Right lung (tissue), 5 donors: Measurements from ENCODE around the gene TMC7. TPM values are rescaled to one million over a fixed set of nuclear protein-coding genes. Genes with fewer than 3 reads are reported as not detected.

Experiments
- DNase-seq, 2 donors: peaks; one replicate each; pipeline ENCODE4 v3.0.0-alpha.2; 2013
- polyA plus RNA-seq, 5 donors: library from polyadenylated mRNA; unstranded; fragments of 120-200 nt; gene quantifications; one replicate each; pipeline versions ENCODE4 v1.2.1 to v1.2.3, GENCODE V29; 2013; ENCODE audit warnings: inconsistent platforms in 1 of 5, low replicate concordance in 1 of 5; ENCODE audit not compliant: insufficient read length in 5 of 5, insufficient read depth in 1 of 5

TMC7 gene
- polyA plus RNA-seq, 5 donors: 2.9 to 3.9 (median 3.4) TPM

DNA sequence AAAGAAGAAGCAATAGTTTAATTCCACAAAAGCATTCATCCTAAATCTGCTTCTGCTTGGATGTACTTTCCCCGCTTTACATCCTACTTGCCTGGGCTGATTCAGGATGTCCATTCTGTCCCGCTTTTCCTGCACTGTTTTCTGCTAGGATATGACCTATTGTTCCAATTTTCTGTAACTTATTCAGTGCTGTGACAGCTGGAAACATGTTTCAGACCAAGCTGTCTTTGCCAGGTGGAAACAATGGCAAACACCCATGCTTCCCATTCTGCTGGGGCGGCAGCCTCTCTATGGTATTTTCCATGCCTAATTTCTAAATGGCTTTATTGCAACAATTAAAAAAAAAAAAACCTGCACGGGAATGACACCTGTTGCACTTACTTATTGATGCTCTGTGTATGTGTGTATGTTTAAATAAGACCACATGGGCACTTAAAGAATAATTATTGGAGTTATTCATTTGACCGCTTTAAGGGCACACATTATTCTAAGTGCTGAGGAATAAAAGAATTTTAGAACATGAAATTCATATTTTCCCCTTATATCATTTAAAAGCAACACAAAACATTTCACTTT lies 104.7 kb downstream of the TMC7 start:
- no peak for DNase-seq

DNA sequence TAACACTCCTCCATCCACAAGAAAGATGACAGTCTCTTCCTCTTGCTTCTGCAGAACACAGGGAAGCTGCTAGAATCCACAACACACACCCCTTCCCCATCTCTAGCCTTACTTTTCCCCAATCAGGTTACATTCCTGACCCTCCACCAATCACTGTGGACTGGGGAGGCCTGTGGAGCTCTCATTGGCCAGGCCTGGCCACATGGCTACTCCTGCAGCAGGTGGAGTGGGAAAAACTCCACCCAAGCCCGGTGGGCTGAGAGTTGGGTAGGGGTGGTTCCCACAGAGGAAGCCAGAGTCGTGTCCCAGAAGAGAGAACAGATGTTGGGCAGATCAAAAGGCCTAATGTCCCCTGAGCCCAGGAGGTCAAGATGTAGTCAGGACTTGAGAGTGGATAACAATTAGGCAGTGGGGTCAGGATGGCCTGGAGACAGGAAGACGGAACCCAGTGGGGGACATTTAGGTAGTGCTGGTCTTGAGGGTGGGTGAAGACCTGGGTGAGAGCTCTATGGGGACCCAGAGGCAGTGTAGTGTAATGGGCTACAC lies 105.7 kb downstream of the TMC7 start:
- DNase-seq: no peak

DNA sequence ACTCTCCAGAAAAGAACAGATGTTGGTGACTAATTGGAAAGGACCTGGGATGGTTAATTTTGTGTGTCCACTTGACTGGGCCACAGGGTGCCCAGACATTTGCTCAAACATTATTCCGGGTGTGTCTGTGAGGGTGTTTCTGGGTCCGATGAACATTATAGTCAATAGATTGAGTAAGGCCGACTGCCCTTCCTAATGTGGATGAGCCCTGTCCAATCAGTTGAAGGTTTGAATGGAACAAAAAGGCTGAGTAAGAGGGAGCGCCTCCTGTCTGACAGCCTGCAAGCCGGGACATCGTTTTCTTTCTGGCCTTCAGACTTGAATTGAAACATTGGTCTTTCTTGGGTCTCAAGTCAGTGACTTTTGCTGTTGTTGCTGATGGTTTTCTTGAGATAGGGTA lies 107.2 kb downstream of the TMC7 start:
- no peak for DNase-seq

DNA sequence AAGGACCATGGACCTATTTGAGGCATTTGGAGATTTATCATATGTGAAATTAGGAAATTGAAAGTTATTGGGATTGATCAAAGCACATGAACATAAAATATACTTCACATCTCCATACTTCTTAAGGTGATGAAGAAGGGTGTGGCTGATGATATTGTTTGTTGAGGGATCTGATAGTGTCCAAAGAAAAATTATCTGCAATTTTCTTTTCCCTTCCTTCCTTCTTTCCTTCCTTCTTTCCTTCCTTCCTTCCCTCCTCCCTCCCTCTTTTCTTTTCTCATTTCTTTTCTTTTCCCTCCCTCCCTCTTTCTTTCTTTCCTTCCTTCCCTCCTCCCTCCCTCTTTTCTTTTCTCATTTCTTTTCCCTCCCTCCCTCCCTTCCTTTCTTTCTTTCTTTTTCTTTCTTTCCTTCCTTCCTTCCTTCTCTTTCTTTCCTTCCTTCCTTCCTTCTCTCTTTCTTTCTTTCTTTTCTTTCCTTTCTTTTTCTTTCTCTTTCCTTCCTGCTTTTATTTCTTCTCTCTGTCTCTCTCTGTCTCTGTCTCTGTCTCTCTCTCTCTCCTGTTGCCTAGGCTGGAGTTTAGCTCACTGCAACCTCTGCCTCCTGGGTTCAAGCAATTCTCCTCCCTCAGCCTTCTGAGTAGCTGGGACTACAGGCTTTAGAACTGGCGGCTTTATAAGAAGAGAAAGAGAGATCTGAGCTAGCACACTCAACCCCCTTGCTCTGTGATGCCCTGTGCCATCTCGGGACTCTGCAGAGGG lies 109.1 kb downstream of the TMC7 start:
- no peak for DNase-seq

DNA sequence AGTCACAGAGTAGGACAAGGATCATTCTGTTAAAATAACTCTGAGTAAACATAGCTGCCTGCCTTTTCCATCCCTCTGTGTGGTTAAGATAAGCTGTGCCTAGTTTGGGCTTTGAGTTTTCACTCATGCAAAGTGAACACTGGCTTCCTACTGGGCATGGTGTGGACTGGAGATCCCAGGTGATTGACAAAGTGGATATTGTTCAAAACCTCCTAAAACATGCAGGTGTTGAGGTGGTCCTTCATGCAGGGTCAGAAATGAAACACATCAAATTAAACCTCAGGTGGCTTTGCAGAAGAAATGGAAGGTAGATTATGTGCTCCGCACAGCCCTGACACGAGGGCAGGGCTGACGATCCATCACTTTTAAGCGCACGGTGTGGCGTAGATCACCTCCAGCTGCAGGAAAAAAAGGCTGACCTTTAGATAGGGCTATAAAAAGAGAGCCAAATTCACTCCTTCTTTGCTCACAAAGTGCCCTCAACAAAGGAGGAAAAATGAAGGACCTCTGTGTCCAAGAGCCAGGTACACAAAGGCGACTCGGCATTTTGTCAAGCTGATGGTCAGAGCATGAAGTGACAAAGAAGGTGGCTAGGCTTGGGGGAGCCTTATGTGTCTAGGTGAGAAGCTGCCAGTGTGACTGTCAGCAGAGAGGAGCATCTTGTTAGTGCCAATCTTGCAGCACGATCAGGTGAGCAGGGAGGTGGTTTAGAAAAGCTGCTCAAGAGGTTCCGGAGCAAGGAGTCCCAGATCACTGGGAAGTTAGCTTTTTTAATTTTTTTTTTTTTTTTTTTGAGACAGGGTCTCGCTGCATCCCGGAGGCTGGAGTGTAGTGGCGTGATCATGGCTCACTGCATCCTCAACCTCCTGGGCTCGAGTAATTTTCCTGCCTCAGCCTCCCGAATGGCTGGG lies 110.2 kb downstream of the TMC7 start:
- DNase-seq: no peak

DNA sequence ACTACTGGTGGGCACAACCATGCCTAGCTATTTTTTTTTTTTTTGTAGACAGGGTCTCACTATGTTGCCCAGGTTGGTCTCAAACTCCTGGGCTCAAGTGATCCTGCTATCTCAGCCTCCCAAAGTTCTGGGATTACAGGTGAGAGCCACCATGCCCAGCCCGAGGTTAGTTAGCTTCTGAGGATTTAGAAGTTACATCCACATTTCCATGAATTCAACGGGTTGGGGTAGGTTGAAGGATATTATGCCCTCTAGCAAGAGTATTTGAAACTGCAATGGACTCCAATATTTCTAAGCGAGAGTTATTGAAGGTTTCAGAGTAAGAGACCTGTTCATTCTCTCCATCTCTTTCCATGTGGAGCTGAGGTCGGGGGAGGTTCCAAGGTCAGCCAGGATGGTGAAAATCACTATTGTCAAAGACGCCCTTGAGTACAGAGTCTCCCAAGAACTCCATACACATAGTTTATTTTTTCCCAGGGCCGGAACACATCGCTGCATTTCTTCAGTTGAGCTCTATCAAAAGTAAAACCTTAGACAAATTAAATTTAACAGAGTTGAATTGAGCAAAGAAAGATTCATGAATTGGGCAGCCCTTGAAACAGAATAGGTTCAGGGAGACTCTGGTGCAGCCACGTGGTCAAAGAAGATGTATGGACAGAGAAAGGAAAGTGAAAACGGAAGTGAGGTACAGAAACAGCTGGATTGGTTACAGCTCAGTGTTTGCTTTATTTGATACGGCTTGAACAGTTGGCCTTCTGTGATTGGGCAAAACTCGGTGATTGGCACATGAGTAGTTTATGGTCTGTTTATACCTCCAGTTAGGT lies 111.0 kb downstream of the TMC7 start:
- DNase-seq: no peak

DNA sequence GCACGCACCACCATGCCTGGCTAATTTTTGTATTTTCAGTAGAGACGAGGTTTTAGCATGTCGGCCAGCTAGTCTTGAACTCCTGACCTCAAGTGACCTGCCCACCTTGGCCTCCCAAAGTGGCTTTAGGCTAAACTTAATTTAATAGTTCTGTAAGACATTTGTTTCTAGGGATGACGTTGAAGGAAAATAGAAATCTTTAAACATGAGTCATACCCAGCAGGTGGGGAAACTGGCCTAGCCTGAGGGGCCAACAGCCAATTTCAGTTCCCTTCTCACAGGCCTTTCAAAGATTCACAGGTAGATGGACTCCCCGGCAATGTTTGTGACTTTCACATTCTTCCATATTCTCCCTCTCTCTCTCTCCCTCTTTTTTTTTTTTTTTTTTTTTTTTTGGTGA lies 111.9 kb downstream of the TMC7 start:
- DNase-seq: no peak

DNA sequence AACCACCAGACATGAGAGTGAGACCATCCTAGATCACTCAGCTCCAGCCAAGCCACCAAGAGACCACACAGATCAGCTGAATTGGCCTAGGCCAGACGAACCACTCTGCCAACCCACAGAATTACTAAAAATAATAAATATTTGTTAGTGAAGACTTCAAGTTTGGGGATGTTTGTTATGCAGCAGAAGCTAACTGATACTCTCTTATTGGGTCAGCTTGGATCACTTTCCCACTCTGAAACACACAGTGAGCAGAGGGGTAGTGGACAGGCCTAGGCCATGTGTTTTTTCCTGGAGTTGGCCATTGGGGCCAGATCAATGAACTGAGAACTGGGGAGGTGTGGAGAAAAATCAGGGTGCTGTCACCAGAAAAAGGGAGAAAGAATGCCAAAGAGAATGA lies 114.4 kb downstream of the TMC7 start:
- no peak for DNase-seq

DNA sequence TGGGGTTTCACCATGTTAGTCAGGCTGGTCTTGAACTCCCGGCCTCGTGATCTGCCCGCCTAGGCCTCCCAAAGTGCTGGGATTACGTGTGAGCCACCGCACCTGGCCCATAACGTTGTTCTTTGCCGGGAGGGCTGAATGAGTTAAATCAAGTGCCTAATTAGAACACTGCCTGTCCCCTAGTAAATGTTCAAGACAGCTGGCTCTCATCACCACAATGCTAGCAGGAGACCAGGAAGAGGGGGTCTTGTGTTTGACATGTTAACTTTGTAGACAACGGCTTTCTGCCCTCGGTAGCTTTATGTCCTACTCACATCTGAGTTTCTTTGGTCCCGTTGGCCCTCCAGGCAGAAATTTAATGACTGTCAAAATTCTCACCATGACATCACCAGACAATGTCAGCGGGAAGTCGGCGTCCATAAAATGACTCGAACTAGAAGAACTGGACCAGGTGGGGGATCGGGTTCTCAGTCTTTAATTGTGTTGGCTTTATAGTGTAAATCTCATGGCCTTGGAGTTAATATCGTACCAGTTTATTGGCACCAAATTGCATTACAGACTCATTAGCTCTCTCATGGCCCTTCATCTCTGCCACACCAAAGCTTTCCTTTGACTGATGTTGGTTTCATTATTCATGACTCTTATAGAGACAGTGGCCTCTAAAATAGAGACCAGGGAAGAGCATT lies 118.6 kb downstream of the TMC7 start:
- no peak for DNase-seq

DNA sequence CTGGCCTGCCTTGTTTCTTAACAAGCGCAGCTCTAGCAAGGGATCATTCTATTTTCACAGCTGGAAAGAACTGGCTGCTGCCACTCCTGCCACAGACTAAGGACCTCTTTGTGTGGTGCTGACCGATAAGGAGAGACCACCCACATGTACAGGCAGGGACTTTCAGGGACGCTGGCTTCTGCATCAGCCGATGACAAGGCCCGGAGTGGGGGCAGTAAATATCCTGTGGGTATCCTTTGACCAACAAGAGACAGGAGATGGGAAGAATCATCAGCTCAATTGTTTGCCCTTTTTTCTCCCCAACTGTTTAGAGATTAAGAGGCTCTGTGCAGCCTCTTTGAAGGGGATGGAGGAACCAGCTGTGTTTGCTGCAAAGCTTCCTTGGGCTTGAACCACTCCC lies 120.9 kb downstream of the TMC7 start:
- no peak for DNase-seq

DNA sequence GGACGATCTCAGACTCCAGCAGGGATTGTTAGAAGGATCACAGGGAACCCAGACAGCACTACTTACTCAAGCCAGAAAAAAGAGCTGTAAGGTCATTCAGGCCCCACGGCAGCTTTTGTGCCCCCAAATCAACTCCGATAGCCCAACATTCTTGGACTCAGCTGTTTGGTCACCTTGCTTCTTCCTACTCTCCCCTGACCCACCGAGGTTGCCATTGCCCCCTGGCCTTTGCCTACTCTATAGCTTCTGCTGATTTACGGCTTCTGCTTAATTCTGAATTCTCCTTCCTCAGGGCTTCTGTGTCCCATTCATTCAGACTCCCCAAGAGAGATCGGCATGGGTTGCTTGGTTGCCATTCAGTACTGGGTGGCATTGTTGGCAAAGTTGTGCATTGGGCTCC lies 121.4 kb downstream of the TMC7 start:
- DNase-seq: no peak

DNA sequence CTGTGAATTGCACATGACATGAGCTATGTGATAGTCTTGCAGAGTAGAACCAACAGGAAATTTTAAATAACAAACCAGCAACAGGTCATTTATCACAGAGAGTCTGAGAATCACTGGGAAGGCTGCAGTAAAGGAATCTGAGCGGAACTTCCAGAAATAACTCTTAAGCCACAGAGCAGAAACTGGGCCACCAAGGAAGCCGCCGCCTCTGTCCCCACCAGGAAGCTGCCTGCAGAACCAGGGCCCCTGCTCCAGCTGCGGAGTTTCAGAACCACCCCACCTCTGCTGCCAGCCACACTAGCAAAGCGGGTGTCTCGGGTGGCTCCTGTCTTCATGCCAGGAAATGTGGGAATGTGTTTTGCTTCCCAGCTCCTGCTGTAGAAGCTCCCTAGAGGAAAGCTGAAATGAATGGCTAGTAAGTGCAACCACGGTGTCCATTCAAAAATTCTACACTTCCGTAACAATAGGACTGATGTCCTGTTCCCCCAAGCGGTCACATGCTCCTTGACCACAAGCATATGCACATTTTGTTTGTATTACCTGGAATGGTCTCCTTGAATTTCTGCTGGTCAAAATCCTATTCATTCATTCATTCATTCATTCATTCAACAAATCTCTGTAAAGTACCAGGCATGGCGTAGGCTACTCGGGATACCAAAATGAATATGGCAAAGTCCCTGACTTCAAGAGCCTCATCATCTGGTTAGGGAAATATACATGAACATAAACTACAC lies 122.3 kb downstream of the TMC7 start:
- DNase-seq: no peak

DNA sequence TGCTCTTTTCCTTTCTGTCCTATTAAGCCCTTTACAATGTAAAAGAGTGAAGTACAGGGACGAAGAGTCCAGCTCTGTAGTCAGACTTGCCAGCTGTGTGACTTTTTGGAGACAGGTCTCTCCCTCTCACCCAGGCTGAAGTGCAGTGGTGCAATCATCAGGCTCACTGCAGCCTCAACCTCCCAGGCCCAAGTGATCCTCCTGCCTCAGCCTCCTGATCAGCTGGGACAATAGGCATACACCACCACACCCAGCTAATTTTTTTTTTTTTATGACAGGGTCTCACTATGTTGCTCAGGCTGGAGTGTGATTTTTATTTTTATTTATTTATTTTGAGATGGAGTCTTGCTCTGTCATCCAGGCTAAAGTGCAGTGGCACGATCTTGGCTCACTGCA lies 122.9 kb downstream of the TMC7 start:
- DNase-seq: no peak

DNA sequence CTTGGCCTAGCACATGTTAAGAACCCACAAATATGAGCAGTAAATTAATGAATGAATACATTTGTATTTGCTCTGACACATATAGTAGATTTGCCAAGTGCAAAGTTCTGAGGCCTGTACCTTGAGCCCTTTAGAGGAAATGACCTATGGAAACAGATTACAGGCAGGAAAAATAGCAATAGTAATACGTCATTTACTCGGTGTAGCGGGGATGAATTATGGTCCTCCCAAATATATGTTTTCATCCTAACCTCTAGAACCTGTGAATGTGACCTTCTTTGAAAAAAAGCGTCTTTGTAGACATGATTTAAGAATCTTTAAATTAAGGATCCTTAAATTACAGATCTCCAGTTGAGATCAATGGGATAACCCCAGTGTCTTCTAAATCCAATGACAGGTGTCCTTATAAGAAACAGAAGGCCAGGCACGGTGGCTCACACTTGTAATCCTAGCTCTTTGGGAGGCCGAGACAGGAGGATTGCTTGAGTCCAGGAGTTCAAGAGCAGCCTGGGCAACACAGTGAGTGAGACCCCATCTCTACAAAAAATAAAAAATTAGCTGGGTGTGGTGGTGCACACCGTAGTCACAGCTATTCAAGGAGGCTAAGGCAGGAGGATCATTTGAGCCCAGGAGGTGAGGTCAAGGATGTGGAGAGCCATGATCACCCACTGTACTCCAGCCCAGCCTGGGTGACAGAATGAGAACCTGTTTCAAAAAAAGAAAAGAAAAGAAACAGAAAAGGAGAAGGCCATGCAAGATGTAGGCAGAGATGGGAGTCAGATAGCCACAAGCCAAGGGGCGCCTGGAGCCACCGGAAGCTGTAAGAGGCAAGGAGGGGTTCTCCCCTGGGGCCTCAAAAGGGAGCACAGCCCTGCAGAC lies 124.9 kb downstream of the TMC7 start:
- DNase-seq: no peak

DNA sequence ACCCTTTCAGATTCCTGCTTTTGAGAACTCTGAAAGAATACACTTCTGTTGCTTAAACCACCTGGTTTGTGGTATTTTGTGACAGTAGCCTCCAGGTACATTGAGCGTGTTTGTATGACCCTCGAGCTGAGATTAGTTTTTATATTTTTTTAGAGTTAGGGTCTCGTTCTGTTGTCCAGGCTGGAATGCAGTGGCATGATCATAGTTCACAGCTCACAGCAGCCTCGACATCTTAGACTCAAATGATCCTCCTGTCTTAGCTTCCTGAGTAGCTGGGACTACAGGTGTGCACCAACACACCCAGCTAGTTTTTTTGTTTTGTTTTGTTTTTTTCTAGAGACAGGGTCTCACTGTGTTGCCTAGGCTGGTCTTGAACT lies 125.5 kb downstream of the TMC7 start:
- no peak for DNase-seq

DNA sequence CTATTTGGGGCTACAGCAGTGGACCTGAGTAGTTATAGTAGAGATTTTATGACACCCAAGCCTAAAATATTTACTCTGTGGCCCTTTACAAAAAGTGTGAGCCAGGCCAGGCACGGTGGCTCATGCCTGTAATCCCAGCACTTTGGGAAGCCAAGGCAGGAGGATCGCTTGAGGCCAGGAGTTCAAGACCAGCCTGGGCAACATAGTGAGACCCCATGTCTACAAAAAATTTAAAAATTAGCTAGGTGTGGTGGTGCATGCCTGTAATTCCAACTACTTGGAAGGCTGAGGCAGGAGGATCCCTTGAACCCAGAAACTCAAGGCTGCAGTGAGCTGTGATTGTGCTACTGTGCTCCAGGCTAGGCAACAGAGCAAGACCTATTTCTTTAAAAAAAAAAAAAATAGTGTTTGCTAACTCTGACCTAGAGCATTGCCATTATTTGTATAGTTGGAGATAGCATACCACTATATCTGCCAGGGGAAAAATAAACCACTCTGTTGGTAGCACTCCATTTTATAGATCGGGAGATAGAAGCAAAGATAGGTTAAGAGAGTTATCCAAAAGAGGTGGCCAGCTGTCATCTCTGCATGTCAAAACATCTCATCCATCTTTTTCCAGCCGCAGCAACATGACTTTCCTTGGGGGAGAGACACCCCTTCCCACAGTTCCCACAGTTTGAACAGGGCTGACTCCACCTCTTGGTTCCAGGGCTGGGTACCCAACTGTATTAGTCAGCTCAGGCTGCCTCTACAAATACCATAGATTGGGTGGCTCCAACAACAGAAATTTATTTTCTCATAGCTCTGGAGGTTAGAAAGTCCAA lies 127.0 kb downstream of the TMC7 start:
- no peak for DNase-seq

DNA sequence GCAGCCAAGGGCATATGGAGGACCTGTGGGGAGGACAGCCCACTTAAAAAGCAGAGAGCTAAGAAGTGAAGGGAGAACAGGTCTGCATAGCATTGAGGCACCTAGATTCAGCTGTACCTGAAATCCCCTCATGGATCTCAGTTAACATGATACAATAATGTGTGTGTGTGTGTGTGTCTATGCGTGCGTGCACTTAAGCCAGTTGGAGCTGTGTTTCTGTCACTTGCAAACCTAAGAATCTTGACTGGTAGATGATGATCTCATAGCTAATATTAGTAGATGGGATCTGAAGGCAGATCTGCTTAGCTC lies 128.3 kb downstream of the TMC7 start:
- DNase-seq: no peak
